ENCODE measurements around the gene ANKRD44.
"Not testable (repeated sequence)": the region's sequence is repeated elsewhere in the genome, so short reads cannot be mapped to it uniquely, and the experiment has no call there.

ANKRD44 gene

DNA sequence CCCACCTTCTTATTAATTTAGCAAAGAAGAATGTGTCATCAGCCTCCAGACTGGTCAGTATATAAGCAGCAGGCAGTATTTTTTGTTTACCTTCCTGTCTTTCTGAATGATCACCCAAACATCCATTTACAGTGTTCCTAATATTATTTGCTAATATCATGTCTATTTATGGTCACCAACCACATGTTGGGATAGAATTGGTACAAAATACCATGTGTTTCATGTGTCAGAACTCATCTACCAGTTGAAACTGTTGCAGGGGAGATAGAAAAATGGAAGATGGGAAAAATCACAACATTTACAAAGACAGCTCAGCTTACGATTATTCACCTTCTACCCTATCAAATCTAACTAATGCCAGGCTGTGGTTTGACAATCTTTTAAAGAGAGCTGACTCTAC lies 66.2 kb downstream of the ANKRD44 start:
- TF ChIP-seq ZFX (IDR thresholded peaks at IDR 0.05; ENCODE audit: borderline replicate concordance): no peak
- TF ChIP-seq, protein P1, sequence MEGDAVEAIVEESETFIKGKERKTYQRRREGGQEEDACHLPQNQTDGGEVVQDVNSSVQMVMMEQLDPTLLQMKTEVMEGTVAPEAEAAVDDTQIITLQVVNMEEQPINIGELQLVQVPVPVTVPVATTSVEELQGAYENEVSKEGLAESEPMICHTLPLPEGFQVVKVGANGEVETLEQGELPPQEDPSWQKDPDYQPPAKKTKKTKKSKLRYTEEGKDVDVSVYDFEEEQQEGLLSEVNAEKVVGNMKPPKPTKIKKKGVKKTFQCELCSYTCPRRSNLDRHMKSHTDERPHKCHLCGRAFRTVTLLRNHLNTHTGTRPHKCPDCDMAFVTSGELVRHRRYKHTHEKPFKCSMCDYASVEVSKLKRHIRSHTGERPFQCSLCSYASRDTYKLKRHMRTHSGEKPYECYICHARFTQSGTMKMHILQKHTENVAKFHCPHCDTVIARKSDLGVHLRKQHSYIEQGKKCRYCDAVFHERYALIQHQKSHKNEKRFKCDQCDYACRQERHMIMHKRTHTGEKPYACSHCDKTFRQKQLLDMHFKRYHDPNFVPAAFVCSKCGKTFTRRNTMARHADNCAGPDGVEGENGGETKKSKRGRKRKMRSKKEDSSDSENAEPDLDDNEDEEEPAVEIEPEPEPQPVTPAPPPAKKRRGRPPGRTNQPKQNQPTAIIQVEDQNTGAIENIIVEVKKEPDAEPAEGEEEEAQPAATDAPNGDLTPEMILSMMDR (IDR thresholded peaks at IDR 0.05): no peak
- no peak overlapping the region for H3K27ac ChIP-seq

DNA sequence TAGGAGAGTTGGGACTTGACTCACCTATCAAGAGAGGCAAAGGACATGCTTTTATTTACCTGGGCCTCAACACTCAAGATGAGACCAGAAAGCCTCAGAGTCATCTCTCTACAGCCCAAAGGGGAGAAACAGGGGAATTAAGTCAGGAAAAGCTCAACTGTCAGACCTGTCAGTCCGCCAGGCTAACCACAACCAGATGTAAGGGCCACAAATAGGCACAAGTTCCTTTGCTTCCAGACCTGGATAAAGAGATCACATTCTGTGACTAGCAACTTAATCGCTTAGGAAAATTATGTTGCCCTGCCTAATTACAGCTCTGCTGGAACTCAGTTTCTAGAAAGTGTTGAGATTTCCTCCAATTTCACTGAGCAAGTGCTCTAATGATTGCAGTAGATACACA lies 67.9 kb downstream of the ANKRD44 start:
- no peak overlapping the region for H3K27ac ChIP-seq
- TF ChIP-seq ZFX (IDR thresholded peaks at IDR 0.05; ENCODE audit: borderline replicate concordance): no peak
- TF ChIP-seq, protein P1 (IDR thresholded peaks at IDR 0.05): no peak

DNA sequence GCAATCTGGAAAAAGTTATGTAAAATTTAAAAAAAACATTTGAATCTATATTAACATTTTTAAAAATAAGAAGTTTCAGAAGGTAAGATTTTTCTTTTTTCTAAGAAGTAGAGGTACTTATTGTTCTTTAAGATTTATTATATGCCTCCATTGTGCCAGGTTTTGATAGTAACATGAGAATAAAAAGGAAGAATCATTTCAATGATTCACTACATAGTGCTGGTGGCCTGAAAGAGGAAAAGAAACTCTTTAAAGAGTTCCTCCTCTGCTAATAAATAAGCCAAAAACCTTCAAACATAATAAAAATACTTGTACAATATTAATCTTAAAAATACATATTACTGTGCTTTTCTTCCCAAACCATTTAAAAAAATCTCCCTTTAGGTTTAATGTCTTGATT lies 69.0 kb downstream of the ANKRD44 start:
- no peak overlapping the region for H3K27ac ChIP-seq
- no peak for TF ChIP-seq ZFX (IDR thresholded peaks at IDR 0.05; ENCODE audit: borderline replicate concordance)
- TF ChIP-seq, protein P1 (IDR thresholded peaks at IDR 0.05): no peak

DNA sequence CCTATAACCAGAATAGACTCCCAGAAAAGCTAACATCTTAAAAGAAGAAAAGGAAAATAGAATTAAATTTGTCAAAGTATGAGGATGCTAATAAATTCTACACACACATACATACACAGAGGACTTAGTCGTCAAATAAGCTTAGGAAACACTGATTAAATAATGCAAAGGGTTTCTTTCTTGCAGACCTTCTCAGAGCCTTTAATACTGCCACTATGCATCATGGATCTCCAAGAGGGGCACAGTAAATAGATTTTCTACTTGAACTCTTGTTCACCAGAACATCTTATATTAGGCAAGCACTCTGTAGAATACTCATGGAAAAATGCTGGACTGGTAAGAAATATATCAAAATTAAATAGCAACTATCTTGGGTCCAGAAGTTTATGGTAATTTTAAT lies 69.4 kb downstream of the ANKRD44 start:
- no peak for TF ChIP-seq ZFX (IDR thresholded peaks at IDR 0.05; ENCODE audit: borderline replicate concordance)
- TF ChIP-seq, protein P1 (IDR thresholded peaks at IDR 0.05): no peak
- H3K27ac ChIP-seq: no peak overlapping the region

DNA sequence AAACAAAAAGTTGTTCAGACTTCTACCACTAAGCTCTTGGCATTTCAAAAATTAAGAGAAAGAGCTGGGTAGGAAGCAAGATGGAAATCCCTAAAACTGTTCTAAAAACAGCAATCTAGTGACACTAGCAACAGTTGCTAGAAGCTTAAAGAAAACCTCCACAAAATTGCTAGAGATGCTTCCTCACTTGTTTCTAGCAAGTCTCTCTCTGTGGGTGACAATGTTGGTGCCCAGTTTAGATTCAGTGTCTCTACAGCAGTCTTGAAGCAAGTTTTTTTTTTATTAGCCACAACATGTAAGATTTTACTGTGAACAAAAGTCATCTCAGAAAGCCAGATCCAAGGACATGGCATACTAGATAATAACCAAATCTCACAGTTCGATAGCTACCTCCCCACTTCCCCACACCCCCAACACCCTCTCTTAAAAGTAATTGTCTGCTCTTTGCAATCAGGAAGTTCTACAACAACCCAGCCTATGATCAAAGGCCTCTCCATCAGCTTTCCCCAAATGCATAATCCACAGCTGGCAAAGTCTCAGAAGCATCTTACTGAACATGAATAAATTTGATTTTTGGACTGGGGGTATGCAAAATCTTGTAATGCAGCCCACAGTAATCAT lies 70.0 kb downstream of the ANKRD44 start:
- TF ChIP-seq ZFX (IDR thresholded peaks at IDR 0.05; ENCODE audit: borderline replicate concordance): no peak
- TF ChIP-seq, protein P1 (IDR thresholded peaks at IDR 0.05): no peak
- no peak overlapping the region for H3K27ac ChIP-seq

DNA sequence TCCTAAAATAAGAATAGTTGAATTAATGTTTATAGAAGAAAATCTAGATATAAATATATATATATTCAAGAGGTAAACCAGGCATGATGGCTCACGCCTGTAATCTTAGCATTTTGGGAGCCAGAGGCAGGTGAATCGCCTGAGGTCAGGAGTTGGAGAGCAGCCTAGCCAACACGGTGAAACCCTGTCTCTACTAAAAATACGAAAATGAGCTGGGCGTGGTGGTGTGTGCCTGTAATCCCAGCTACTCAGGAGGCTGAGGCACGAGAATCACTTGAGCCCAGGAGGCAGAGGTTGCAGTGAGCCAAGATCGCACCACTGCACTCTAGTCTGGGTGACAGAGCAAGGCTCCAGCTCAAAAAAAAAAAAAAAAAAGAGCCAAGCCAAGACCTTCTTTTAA lies 70.6 kb downstream of the ANKRD44 start:
- not testable (repeated sequence) for H3K27ac ChIP-seq

DNA sequence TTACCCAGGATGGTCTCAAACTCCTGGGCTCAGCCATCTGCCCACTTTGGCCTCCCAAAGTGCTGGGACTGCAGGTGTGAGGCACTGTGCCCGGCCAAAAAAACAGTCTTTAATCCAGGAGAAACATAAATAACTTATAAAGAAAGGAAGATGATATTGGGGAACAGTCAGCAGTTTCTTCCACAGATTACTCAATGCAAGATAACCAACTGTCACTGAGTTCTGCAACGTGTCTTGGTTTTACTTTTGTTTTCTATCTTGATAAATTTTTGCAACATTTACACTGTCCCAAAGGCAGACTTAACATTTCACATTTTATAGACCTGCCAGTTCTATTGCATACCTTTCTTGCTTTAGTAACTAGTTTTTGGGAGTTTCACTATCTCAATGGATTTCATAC lies 71.1 kb downstream of the ANKRD44 start:
- no peak overlapping the region for H3K27ac ChIP-seq
- TF ChIP-seq ZFX (IDR thresholded peaks at IDR 0.05; ENCODE audit: borderline replicate concordance): no peak
- TF ChIP-seq, protein P1 (IDR thresholded peaks at IDR 0.05): no peak

DNA sequence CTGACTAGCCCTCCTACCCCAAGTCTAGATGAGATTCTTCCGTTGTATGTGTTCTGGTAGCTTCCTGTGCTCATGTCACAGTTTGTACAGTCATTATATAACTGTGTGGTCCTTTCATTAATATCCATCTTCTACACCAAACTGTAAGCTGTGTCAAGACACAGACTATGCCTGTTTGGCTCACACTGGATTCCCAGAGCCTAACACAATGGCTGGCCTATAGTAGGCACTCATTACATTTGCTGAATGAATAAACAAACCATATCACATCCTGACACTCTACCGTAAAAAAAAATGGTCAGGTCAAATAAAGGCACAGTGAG lies 72.6 kb downstream of the ANKRD44 start:
- TF ChIP-seq, protein P1 (IDR thresholded peaks at IDR 0.05): no peak
- TF ChIP-seq ZFX (IDR thresholded peaks at IDR 0.05; ENCODE audit: borderline replicate concordance): no peak
- H3K27ac ChIP-seq: no peak overlapping the region

Measured in 22Rv1 (cell line).